Measurements from ENCODE around the gene SIM2.

DNA sequence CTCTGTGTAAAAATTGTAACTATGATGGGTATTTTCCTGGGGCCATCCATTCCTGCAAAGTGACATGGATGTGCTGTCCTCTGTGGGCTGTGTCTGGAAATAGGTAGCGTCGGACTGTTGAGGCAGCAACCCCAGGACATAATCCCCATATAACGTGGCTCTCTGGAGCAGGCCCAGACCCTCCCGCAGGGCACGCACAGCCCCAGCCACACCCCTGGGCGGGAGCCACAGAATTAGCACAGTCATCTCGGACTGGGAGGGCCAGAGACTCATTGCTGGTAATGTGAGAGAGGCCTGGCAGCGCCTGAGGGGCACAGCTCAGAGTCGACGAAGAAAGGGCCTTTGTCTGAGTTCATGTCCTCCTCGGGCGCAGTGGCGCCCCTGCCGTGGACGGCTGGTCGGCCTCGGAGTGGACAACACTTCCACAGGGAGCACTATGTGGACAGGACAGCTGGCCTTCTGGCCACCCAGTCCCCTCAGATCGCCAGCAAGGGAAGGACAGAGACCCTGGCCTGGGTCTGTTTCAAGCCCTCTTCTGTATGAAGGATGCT, 20.1 kb downstream of the SIM2 start:
- TF ChIP-seq, protein P1, sequence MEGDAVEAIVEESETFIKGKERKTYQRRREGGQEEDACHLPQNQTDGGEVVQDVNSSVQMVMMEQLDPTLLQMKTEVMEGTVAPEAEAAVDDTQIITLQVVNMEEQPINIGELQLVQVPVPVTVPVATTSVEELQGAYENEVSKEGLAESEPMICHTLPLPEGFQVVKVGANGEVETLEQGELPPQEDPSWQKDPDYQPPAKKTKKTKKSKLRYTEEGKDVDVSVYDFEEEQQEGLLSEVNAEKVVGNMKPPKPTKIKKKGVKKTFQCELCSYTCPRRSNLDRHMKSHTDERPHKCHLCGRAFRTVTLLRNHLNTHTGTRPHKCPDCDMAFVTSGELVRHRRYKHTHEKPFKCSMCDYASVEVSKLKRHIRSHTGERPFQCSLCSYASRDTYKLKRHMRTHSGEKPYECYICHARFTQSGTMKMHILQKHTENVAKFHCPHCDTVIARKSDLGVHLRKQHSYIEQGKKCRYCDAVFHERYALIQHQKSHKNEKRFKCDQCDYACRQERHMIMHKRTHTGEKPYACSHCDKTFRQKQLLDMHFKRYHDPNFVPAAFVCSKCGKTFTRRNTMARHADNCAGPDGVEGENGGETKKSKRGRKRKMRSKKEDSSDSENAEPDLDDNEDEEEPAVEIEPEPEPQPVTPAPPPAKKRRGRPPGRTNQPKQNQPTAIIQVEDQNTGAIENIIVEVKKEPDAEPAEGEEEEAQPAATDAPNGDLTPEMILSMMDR (IDR thresholded peaks at IDR 0.05) = no peak
- TF ChIP-seq POLR2AphosphoS5 (IDR thresholded peaks at IDR 0.05; ENCODE audit: insufficient read depth in 1 of 2, low read depth in 1 of 2) (no peak), POLR2A (IDR thresholded peaks at IDR 0.05) (no peak)
